SK-N-SH (cell line): ENCODE results near the gene RARRES1. TPM values are rescaled to one million over a fixed set of nuclear protein-coding genes. Genes with fewer than 3 reads are reported as not detected.

Experiments used
- CTCF ChIA-PET: fragments of 300-600, 350-600 bp; formaldehyde crosslinking; extraction: SDS; loops from one replicate; lab custom pipeline; 2021; lab: Yijun Ruan, JAX
- POLR2A ChIA-PET: fragments of 350-600 bp; sonication (Branson Sonifier 250); formaldehyde crosslinking; extraction: SDS; loops from one replicate; lab custom pipeline; 2020; ENCODE audit warnings: antibody characterized with exemption, inconsistent platforms; lab: Yijun Ruan, JAX
- DNase-seq: peaks from one replicate; pipeline ENCODE4 v3.0.0; 2012
- H2AFZ ChIP-seq: fragments of 200-600 bp; sonication (generic); 2 replicates; pipeline ENCODE4 v1.8.1; 2016; ENCODE audit warnings: antibody characterized with exemption, mild to moderate bottlenecking, low read depth
- H3F3A ChIP-seq: fragments of 200-600 bp; sonication (generic); replicated peaks from 2 replicates; pipeline ENCODE3; 2016; ENCODE audit warnings: antibody characterized with exemption, mild to moderate bottlenecking; ENCODE audit not compliant: insufficient read depth
- H3K27ac ChIP-seq, 2 experiments: fragments of 200-500 bp in 1 of 2; fragments of 200-600 bp in 1 of 2; sonication (Bioruptor generic) in 1 of 2; sonication (generic), shearing (Covaris generic) in 1 of 2; 2 replicates each; pipeline versions ENCODE4 v1.5.1 to v1.6.1; 2014 to 2016; ENCODE audit warnings: low read depth in 2 of 2, inconsistent platforms in 1 of 2, low read length in 1 of 2, mild to moderate bottlenecking in 1 of 2, mixed read lengths in 1 of 2
- H3K27me3 ChIP-seq: fragments of 200-600 bp; sonication (generic), shearing (Covaris generic); 2 replicates; pipeline ENCODE4 v1.6.1; 2016; ENCODE audit warnings: mixed run types; ENCODE audit not compliant: insufficient read depth
- H3K36me3 ChIP-seq, 2 experiments: fragments of 200-500 bp in 1 of 2; fragments of 200-600 bp in 1 of 2; sonication (Bioruptor generic) in 1 of 2; sonication (generic) in 1 of 2; replicated peaks in 1 of 2; 2 replicates each; pipeline versions ENCODE3 to v1.5.1; 2014 to 2016; ENCODE audit warnings: low read length in 1 of 2, mild to moderate bottlenecking in 1 of 2; ENCODE audit not compliant: insufficient read depth in 2 of 2, control insufficient read depth in 1 of 2
- H3K4me1 ChIP-seq, 2 experiments: fragments of 200-500 bp in 1 of 2; fragments of 200-600 bp in 1 of 2; sonication (Bioruptor generic) in 1 of 2; sonication (generic), shearing (Covaris generic) in 1 of 2; 2 replicates each; pipeline versions ENCODE4 v1.5.1 to v1.6.1; 2014 to 2016; ENCODE audit warnings: low read depth in 1 of 2, low read length in 1 of 2, mixed run types in 1 of 2; ENCODE audit not compliant: insufficient read depth in 2 of 2, control insufficient read depth in 1 of 2
- H3K4me2 ChIP-seq: fragments of 200-600 bp; sonication (generic), shearing (Covaris generic); 2 replicates; pipeline ENCODE4 v1.6.1; 2017; ENCODE audit warnings: mixed run types
- H3K4me3 ChIP-seq, 2 experiments: fragments of 200-500 bp in 1 of 2; fragments of 200-600 bp in 1 of 2; sonication (Bioruptor generic) in 1 of 2; sonication (generic), shearing (Covaris generic) in 1 of 2; 2 replicates each; pipeline versions ENCODE4 v1.5.1 to v1.8.1; 2014 to 2016; ENCODE audit warnings: low read depth in 2 of 2, inconsistent platforms in 1 of 2, low read length in 1 of 2, mild to moderate bottlenecking in 1 of 2, mixed read lengths in 1 of 2, moderate library complexity in 1 of 2
- H3K79me2 ChIP-seq: fragments of 200-600 bp; sonication (generic); 2 replicates; pipeline ENCODE4 v1.8.1; 2017; ENCODE audit warnings: mild to moderate bottlenecking; ENCODE audit not compliant: insufficient read depth
- H3K9ac ChIP-seq: fragments of 200-600 bp; sonication (generic); 2 replicates; pipeline ENCODE4 v1.6.1; 2017; ENCODE audit warnings: mixed run types
- H3K9me2 ChIP-seq: fragments of 200-600 bp; sonication (generic); 2 replicates; pipeline ENCODE4 v1.6.1; 2017; ENCODE audit warnings: mixed run types
- H3K9me3 ChIP-seq: fragments of 200-600 bp; sonication (generic); 2 replicates; pipeline ENCODE4 v1.6.1; 2017; ENCODE audit warnings: mixed run types, mild to moderate bottlenecking, moderate library complexity
- H4K20me1 ChIP-seq: fragments of 200-600 bp; sonication (generic); 2 replicates; pipeline ENCODE4 v1.6.1; 2017; ENCODE audit warnings: mild to moderate bottlenecking, mixed run types; ENCODE audit not compliant: insufficient read depth
- EP300 ChIP-seq, 2 experiments: IDR thresholded peaks; 2 replicates each; pipeline versions ENCODE4 v1.4.0 to v1.6.1; 2012; ENCODE audit warnings: borderline replicate concordance in 1 of 2, low read depth in 1 of 2, low read length in 1 of 2
- FOSL2 ChIP-seq: IDR thresholded peaks from 2 replicates; pipeline ENCODE4 v1.4.0; 2012; ENCODE audit warnings: low read depth, mild to moderate bottlenecking, moderate library complexity, borderline replicate concordance
- FOXJ3 ChIP-seq: sonication (generic); formaldehyde crosslinking; IDR thresholded peaks from 2 replicates; pipeline ENCODE4 v1.5.1; 2020; ENCODE audit warnings: mild to moderate bottlenecking, missing genetic modification reagents
- GATA2 ChIP-seq: sonication (generic); formaldehyde crosslinking; IDR thresholded peaks from 2 replicates; pipeline ENCODE4 v1.5.0; 2020; ENCODE audit warnings: mild to moderate bottlenecking, missing genetic modification reagents
- PBX3 ChIP-seq: IDR thresholded peaks from 2 replicates; pipeline ENCODE4; 2012
- POLR2AphosphoS5 ChIP-seq: IDR thresholded peaks from 2 replicates; pipeline ENCODE4 v1.6.1; 2012; ENCODE audit warnings: low read depth, low read length
- REST ChIP-seq: IDR thresholded peaks from 2 replicates; pipeline ENCODE4 v1.6.1; 2012; ENCODE audit warnings: mild to moderate bottlenecking, low read depth, low read length, moderate library complexity
- SMC3 ChIP-seq: IDR thresholded peaks from 2 replicates; pipeline ENCODE4 v1.6.1; 2012; ENCODE audit warnings: low read depth, low read length, improper control_type of control experiment
- USF1 ChIP-seq: IDR thresholded peaks from 2 replicates; pipeline ENCODE4 v1.4.0; 2012; ENCODE audit warnings: low read depth, borderline replicate concordance
- ZBTB33 ChIP-seq: IDR thresholded peaks from 2 replicates; pipeline ENCODE4 v1.4.0; 2012; ENCODE audit warnings: low read depth, borderline replicate concordance
- WGBS: methylation state at CpG from one replicate; pipeline ENCODE4 v1.1.6; 2017; ENCODE audit warnings: low lambda C conversion rate; 5-methylcytosine and 5-hydroxymethylcytosine counted together
- polyA plus RNA-seq, 3 experiments: library from polyadenylated mRNA; depleted of rRNA; stranded (reverse); fragments of >200 nt; gene quantifications; 2 replicates each; pipeline ENCODE4 v1.2.3, GENCODE V29; 2012

Gene RARRES1
- polyA plus RNA-seq, 1 of the 3 experiments (the other 2 are of a cell fraction) = 0.15 TPM

GRCh38 chr3:158728851-158729250, 3.4 kb downstream of the RARRES1 start:
- DNase-seq = no peak
- Histone ChIP-seq H2AFZ (no peak overlapping the region), H3K9me2 (no peaks in the 10 kb centered on the region), H3K9me3 (no peaks in the 10 kb centered on the region), H4K20me1 (no peaks in the 10 kb centered on the region), H3K9ac (no peak overlapping the region), H3K27ac (no peak overlapping the region), H3K4me3 (no peak overlapping the region), H3F3A (peaks cover 23% of the 10 kb centered on the region), H3K79me2 (no peaks in the 10 kb centered on the region), H3K36me3 (no peaks in the 10 kb centered on the region), H3K27me3 (no peaks in the 10 kb centered on the region), H3K4me1 (peaks cover 5 to 10% of the 10 kb centered on the region in 2 experiments; a peak in 2 of 4 replicates), H3K4me2 (no peak overlapping the region)
- POLR2A ChIA-PET = no interaction called here
- TF ChIP-seq REST (no peak), EP300 (IDR thresholded peaks at IDR 0.05; ENCODE audit: borderline replicate concordance in 1 of 2, low read depth in 1 of 2, low read length in 1 of 2) (no peak), SMC3 (no peak), POLR2AphosphoS5 (no peak), USF1 (no peak), FOXJ3 (CRISPR knock-in tag) (no peak)
- CTCF ChIA-PET = interaction anchor here (1.6 to 7.3 kb wide), 8 partner anchors 11 to 74 kb away, joined by 6 to 146 read pairs (median 18); partner anchors contain the start of gene MFSD1

- no peak for DNase-seq
- Histone ChIP-seq H3K9me3 (no peaks in the 10 kb centered on the region), H3K4me2 (no peak overlapping the region), H3K4me3 (no peak overlapping the region; a peak in 1 of 4 replicates), H4K20me1 (no peaks in the 10 kb centered on the region), H3K9me2 (no peaks in the 10 kb centered on the region), H3K27me3 (no peaks in the 10 kb centered on the region), H3F3A (peaks cover 23% of the 10 kb centered on the region), H2AFZ (no peak overlapping the region), H3K79me2 (no peaks in the 10 kb centered on the region), H3K27ac (no peak overlapping the region), H3K4me1 (peaks cover 14% of the 10 kb centered on the region in 2 experiments; a peak in 3 of 4 replicates), H3K9ac (no peak overlapping the region), H3K36me3 (no peaks in the 10 kb centered on the region)
- ChIA-PET POLR2A (interaction anchor here (1.1 kb wide), 1 partner anchor 62 kb away, joined by 3 read pairs; no protein-coding TSS in a partner anchor), CTCF (interaction anchor here (0.7 to 7.3 kb wide), 38 partner anchors 10 to 532 kb away, joined by 3 to 146 read pairs (median 6); partner anchors contain the start of gene MFSD1)
- no peak for TF ChIP-seq EP300 (IDR thresholded peaks at IDR 0.05; ENCODE audit: borderline replicate concordance in 1 of 2, low read depth in 1 of 2, low read length in 1 of 2)
- no peak for TF ChIP-seq ZBTB33
- no peak for TF ChIP-seq USF1
- no peak for TF ChIP-seq FOSL2
- TF ChIP-seq PBX3 = no peak
- TF ChIP-seq GATA2 (CRISPR knock-in tag) = no peak
- 78% methylated on average over 4 of the region's 4 CpGs for WGBS
Measured at GRCh38 chr3:158728061-158728377, 4.2 kb downstream of the RARRES1 start.
